H1 (cell line): Measurements from ENCODE around the gene BTBD10. TPM values are rescaled to one million over a fixed set of nuclear protein-coding genes. Genes with fewer than 3 reads are reported as not detected.

ENCODE experiments used
- CTCF ChIA-PET: fragments of 300-600 bp; sonication (Branson Sonifier 250); formaldehyde crosslinking; loops from one replicate; lab custom pipeline; 2021; ENCODE audit not compliant: partially characterized antibody; lab: Charles Lee
- POLR2A ChIA-PET: fragments of 300-600 bp; sonication (Branson Sonifier 250); formaldehyde crosslinking; loops from one replicate; lab custom pipeline; 2021; ENCODE audit warnings: inconsistent platforms; ENCODE audit not compliant: partially characterized antibody; lab: Charles Lee
- DNase-seq, 2 experiments: peaks; one replicate each; pipeline versions ENCODE4 v3.0.0 to v3.0.0-alpha.2; 2010 to 2022; ENCODE audit warnings: low spot score in 2 of 2, low read depth in 1 of 2, mixed read lengths in 1 of 2
- FAIRE-seq: peaks from 2 replicates; lab custom pipeline; 2011; peaks lifted over from hg19 to GRCh38; lab: Jason Lieb, UNC
- H2AFZ ChIP-seq: 2 replicates; pipeline ENCODE4 v1.8.1; 2012; ENCODE audit warnings: low read length, inconsistent platforms
- H2AK5ac ChIP-seq: 2 replicates; pipeline ENCODE4 v1.6.1; 2013; ENCODE audit warnings: low read depth, low read length
- H2BK120ac ChIP-seq: replicated peaks from 2 replicates; pipeline ENCODE3; 2013; ENCODE audit warnings: low read depth, low read length, inconsistent platforms
- H2BK12ac ChIP-seq: 2 replicates; pipeline ENCODE4 v1.6.1; 2013; ENCODE audit warnings: low read depth, low read length
- H2BK15ac ChIP-seq: 2 replicates; pipeline ENCODE4 v1.6.1; 2013; ENCODE audit warnings: low read length
- H2BK20ac ChIP-seq: 2 replicates; pipeline ENCODE4 v1.6.1; 2013; ENCODE audit warnings: low read length
- H2BK5ac ChIP-seq: 2 replicates; pipeline ENCODE4 v1.6.1; 2013; ENCODE audit warnings: low read depth, low read length
- H3K14ac ChIP-seq: 2 replicates; pipeline ENCODE4 v1.6.1; 2013; ENCODE audit warnings: inconsistent platforms; ENCODE audit not compliant: insufficient read length
- H3K18ac ChIP-seq: 2 replicates; pipeline ENCODE4 v1.6.1; 2013; ENCODE audit warnings: low read length; ENCODE audit errors: extremely low read depth
- H3K23ac ChIP-seq: 2 replicates; pipeline ENCODE4 v1.6.1; 2013; ENCODE audit warnings: inconsistent platforms; ENCODE audit not compliant: insufficient read length
- H3K23me2 ChIP-seq: 2 replicates; pipeline ENCODE4 v1.6.1; 2013; ENCODE audit warnings: low read depth, low read length
- H3K27ac ChIP-seq: 2 replicates; pipeline ENCODE4 v1.6.1; 2011; ENCODE audit warnings: low read depth, low read length, inconsistent platforms
- H3K27me3 ChIP-seq, 4 experiments: replicated peaks in 1 of 4; 1 replicate in 1 of 4; 2 replicates in 3 of 4; pipeline versions ENCODE4 v1.6.1 to v1.8.1; 2011 to 2013; ENCODE audit warnings: low read length in 3 of 4, mild to moderate bottlenecking in 3 of 4, inconsistent platforms in 2 of 4, mixed read lengths in 2 of 4, moderate library complexity in 1 of 4; ENCODE audit not compliant: control insufficient read depth in 3 of 4, insufficient read depth in 3 of 4; ENCODE audit errors: extremely low read depth in 1 of 4
- H3K36me3 ChIP-seq, 4 experiments: 2 replicates each; pipeline versions ENCODE4 v1.6.1 to v1.8.1; 2011 to 2013; ENCODE audit warnings: mild to moderate bottlenecking in 4 of 4, low read length in 3 of 4, moderate library complexity in 2 of 4, control low read depth in 1 of 4, inconsistent platforms in 1 of 4; ENCODE audit not compliant: insufficient read depth in 4 of 4, control insufficient read depth in 2 of 4
- H3K4ac ChIP-seq: replicated peaks from 2 replicates; pipeline ENCODE3; 2013; ENCODE audit warnings: low read length, low read depth, mixed read lengths, inconsistent platforms; ENCODE audit not compliant: insufficient read length
- H3K4me1 ChIP-seq, 4 experiments: replicated peaks in 1 of 4; 1 replicate in 1 of 4; 2 replicates in 3 of 4; pipeline versions ENCODE4 v1.6.1 to v1.8.1; 2011 to 2013; ENCODE audit warnings: low read length in 3 of 4, inconsistent platforms in 2 of 4, mixed read lengths in 1 of 4; ENCODE audit not compliant: insufficient read depth in 4 of 4, control insufficient read depth in 3 of 4
- H3K4me2 ChIP-seq, 2 experiments: 2 replicates each; pipeline versions ENCODE4 v1.6.1 to v1.8.1; 2011 to 2013; ENCODE audit warnings: low read depth in 2 of 2, low read length in 2 of 2, control low read depth in 1 of 2, inconsistent platforms in 1 of 2, mild to moderate bottlenecking in 1 of 2; ENCODE audit not compliant: insufficient read depth in 1 of 2
- H3K4me3 ChIP-seq, 4 experiments: fragments of 200-600, 300-600 bp in 1 of 4; sonication (generic), shearing (Covaris generic), sonication (Bioruptor Twin) in 1 of 4; 2 replicates each; pipeline versions ENCODE4 v1.5.1 to v1.8.1; 2011 to 2016; ENCODE audit warnings: low read length in 4 of 4, low read depth in 3 of 4, control low read depth in 2 of 4, inconsistent platforms in 2 of 4, mild to moderate bottlenecking in 2 of 4, mixed read lengths in 1 of 4, moderate library complexity in 1 of 4; ENCODE audit not compliant: insufficient read depth in 2 of 4; ENCODE audit errors: extremely low read depth in 1 of 4
- H3K56ac ChIP-seq: replicated peaks from 2 replicates; pipeline ENCODE3; 2013; ENCODE audit warnings: low read depth, mild to moderate bottlenecking, mixed read lengths, low read length, inconsistent platforms; ENCODE audit not compliant: insufficient read length
- H3K79me1 ChIP-seq: 2 replicates; pipeline ENCODE4 v1.6.1; 2013; ENCODE audit warnings: low read depth, low read length, control low read depth
- H3K79me2 ChIP-seq, 2 experiments: 2 replicates each; pipeline versions ENCODE4 v1.6.1 to v1.8.1; 2012 to 2013; ENCODE audit warnings: low read length in 2 of 2, mild to moderate bottlenecking in 2 of 2, inconsistent platforms in 1 of 2; ENCODE audit not compliant: insufficient read depth in 2 of 2, control insufficient read depth in 1 of 2
- H3K9ac ChIP-seq, 4 experiments: replicated peaks in 1 of 4; 1 replicate in 1 of 4; 2 replicates in 3 of 4; pipeline versions ENCODE4 v1.6.1 to v1.8.1; 2011 to 2013; ENCODE audit warnings: low read depth in 3 of 4, low read length in 3 of 4, control low read depth in 2 of 4, mild to moderate bottlenecking in 2 of 4, moderate library complexity in 2 of 4, inconsistent platforms in 1 of 4; ENCODE audit errors: extremely low read depth in 1 of 4
- H3K9me3 ChIP-seq, 2 experiments: 2 replicates each; pipeline versions ENCODE4 v1.6.1 to v1.8.1; 2012 to 2013; ENCODE audit warnings: mild to moderate bottlenecking in 2 of 2, moderate library complexity in 2 of 2, control low read depth in 1 of 2, inconsistent platforms in 1 of 2, low read depth in 1 of 2, low read length in 1 of 2, mixed read lengths in 1 of 2; ENCODE audit not compliant: insufficient read depth in 2 of 2
- H4K20me1 ChIP-seq, 2 experiments: replicated peaks in 1 of 2; 2 replicates each; pipeline versions ENCODE3 to v1.8.1; 2011 to 2013; ENCODE audit warnings: inconsistent platforms in 2 of 2, low read length in 2 of 2, mild to moderate bottlenecking in 1 of 2; ENCODE audit not compliant: insufficient read depth in 2 of 2, control insufficient read depth in 1 of 2
- H4K5ac ChIP-seq: 2 replicates; pipeline ENCODE4 v1.6.1; 2013; ENCODE audit warnings: low read length, low read depth, mixed read lengths, inconsistent platforms; ENCODE audit not compliant: insufficient read length
- H4K8ac ChIP-seq: 2 replicates; pipeline ENCODE4 v1.8.0; 2013; ENCODE audit warnings: mild to moderate bottlenecking, moderate library complexity, low read length, inconsistent platforms; ENCODE audit not compliant: insufficient read depth; ENCODE audit errors: extremely low read depth
- H4K91ac ChIP-seq: replicated peaks from 2 replicates; pipeline ENCODE3; 2013; ENCODE audit warnings: low read length, mixed read lengths, inconsistent platforms; ENCODE audit not compliant: insufficient read length
- ASH2L ChIP-seq: fragments of 200-600, 300-600 bp; sonication (generic); IDR thresholded peaks from one replicate; pipeline ENCODE4 v1.7.1; 2017; ENCODE audit warnings: low read length
- EZH2 ChIP-seq: fragments of 200-600 bp; sonication (generic); IDR thresholded peaks from 2 replicates; pipeline ENCODE4 v1.7.1; 2012; ENCODE audit warnings: low read depth, mild to moderate bottlenecking, moderate library complexity, low read length, inconsistent platforms; ENCODE audit not compliant: severe bottlenecking
- GTF2F1 ChIP-seq: IDR thresholded peaks from 2 replicates; pipeline ENCODE4 v1.6.1; 2012; ENCODE audit warnings: low read depth, low read length, improper control_type of control experiment, borderline replicate concordance
- NRF1 ChIP-seq: IDR thresholded peaks from 2 replicates; pipeline ENCODE4 v1.6.1; 2011; ENCODE audit warnings: mild to moderate bottlenecking, low read depth, low read length, improper control_type of control experiment
- POU5F1 ChIP-seq: IDR thresholded peaks from 2 replicates; pipeline ENCODE4 v1.6.1; 2011; ENCODE audit warnings: low read depth, mild to moderate bottlenecking, low read length, moderate library complexity
- RXRA ChIP-seq: IDR thresholded peaks from 2 replicates; pipeline ENCODE4 v1.6.1; 2011; ENCODE audit warnings: low read depth, mild to moderate bottlenecking, low read length, moderate library complexity; ENCODE audit not compliant: insufficient read depth
- SP2 ChIP-seq: IDR thresholded peaks from 2 replicates; pipeline ENCODE4 v1.6.1; 2012; ENCODE audit warnings: mild to moderate bottlenecking, low read length, inconsistent platforms
- SUZ12 ChIP-seq: fragments of 200-600 bp; sonication (generic); IDR thresholded peaks from 2 replicates; pipeline ENCODE4 v1.6.1; 2012; ENCODE audit warnings: mild to moderate bottlenecking, inconsistent platforms, low read length, moderate library complexity, mixed read lengths
- TAF1 ChIP-seq: IDR thresholded peaks from 2 replicates; pipeline ENCODE4 v1.6.1; 2011; ENCODE audit warnings: mild to moderate bottlenecking, low read depth, low read length
- WGBS, 2 experiments: shearing (Covaris generic) in 1 of 2; methylation state at CpG; one replicate each; pipeline versions ENCODE4 v1.1.6 to v1.1.7; 2013 to 2015; ENCODE audit warnings: low lambda C conversion rate in 2 of 2, mixed read lengths in 2 of 2, inconsistent platforms in 1 of 2, low coverage in 1 of 2, missing lambda C conversion rate in 1 of 2; ENCODE audit not compliant: insufficient replicate concordance in 2 of 2, insufficient coverage in 1 of 2, insufficient read length in 1 of 2; ENCODE audit errors: extremely low coverage in 1 of 2, missing lambda C conversion rate in 1 of 2; 5-methylcytosine and 5-hydroxymethylcytosine counted together
- polyA plus RNA-seq, 7 experiments: library from polyadenylated mRNA; depleted of rRNA in 3 of 7; stranded (reverse) in 5 of 7; unstranded in 2 of 7; fragments of >200 nt in 5 of 7; fragments of 200-250 nt in 2 of 7; gene quantifications; 1 replicate in 5 of 7; 2 replicates in 1 of 7; 4 replicates in 1 of 7; pipeline versions ENCODE4 v1.2.1 to v1.2.3, GENCODE V29; 2011 to 2013; ENCODE audit warnings: missing spikeins in 2 of 7, mixed read lengths in 2 of 7
- total RNA-seq: library from RNA; stranded (reverse); fragmentation: NEBNext Ultra II Directional; extraction: Animal tissue kit (Norgen Biotek cat#: 25700); gene quantifications from 2 replicates; pipeline ENCODE4 v1.2.1, GENCODE V29; 2021
- TF ChIP-seq, protein P1 (sequence below), 3 experiments: IDR thresholded peaks; 1 replicate in 2 of 3; 2 replicates in 1 of 3; pipeline versions ENCODE4 v1.5.1 to v1.6.1; 2011; ENCODE audit warnings: low read length in 3 of 3, mild to moderate bottlenecking in 3 of 3, inconsistent platforms in 2 of 3, low read depth in 1 of 3, moderate library complexity in 1 of 3; ENCODE audit not compliant: insufficient read depth in 1 of 3; ENCODE audit errors: control extremely low read depth in 1 of 3
- TF ChIP-seq, protein P2 (sequence below): IDR thresholded peaks from 2 replicates; pipeline ENCODE4 v1.6.1; 2011; ENCODE audit warnings: low read depth, mild to moderate bottlenecking, low read length; ENCODE audit not compliant: insufficient read depth

BTBD10 gene
- total and polyA plus RNA-seq, 2 of the 8 experiments (the other 6 are each of a cell fraction or from before 2014, with no cell fraction given), result 13.8 to 22.2 TPM

DNA sequence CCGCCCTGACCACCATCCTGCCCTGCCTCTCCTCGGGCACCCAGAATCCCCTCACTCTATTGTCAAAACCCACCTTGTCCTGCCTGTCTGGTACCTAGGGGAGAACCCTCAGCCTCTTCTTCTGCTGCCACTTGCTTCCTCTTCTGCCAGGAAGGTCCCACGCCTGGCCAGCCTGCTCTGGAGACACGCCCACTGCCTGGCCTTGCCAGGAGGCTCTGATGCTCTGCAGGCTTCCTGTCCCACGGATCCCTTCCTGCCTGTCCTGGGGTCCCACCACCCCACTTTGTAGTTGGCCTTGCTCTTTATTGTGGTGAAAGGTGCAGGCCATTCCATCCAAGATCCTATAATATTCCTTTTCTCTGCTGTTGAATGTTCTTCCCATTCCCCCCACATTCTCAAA lies 122.0 kb downstream of the BTBD10 start:
- Histone ChIP-seq H2AK5ac (no peak overlapping the region), H4K8ac (no peak overlapping the region), H3K56ac (no peak overlapping the region), H3K79me1 (no peaks in the 10 kb centered on the region; the same call in 1 of the 2 replicates), H3K23ac (no peak overlapping the region), H2BK5ac (no peak overlapping the region), H2AFZ (no peak overlapping the region), H3K4me1 (peaks cover 0 to 2% (median 0%) of the 10 kb centered on the region in 4 experiments; a peak in 2 of 7 replicates), H4K91ac (no peak overlapping the region), H3K4ac (no peak overlapping the region), H2BK120ac (no peak overlapping the region), H3K4me2 (no peak overlapping the region), H3K27ac (no peak overlapping the region), H3K23me2 (no peaks in the 10 kb centered on the region), H4K5ac (no peak overlapping the region), H4K20me1 (peaks cover 0 to 2% of the 10 kb centered on the region in 2 experiments), H3K18ac (no peak overlapping the region), H2BK12ac (no peak overlapping the region), H3K27me3 (no peaks in the 10 kb centered on the region), H3K9me3 (peaks cover 0 to 4% of the 10 kb centered on the region in 2 experiments; a peak in 1 of 4 replicates), H3K9ac (no peak overlapping the region), H3K14ac (no peak overlapping the region), H3K36me3 (no peaks in the 10 kb centered on the region), H2BK20ac (no peak overlapping the region), H3K4me3 (no peak overlapping the region), H3K79me2 (no peaks in the 10 kb centered on the region; a peak in 1 of 4 replicates), H2BK15ac (no peak overlapping the region)
- 65% methylated on average over 5 of the region's 5 CpGs; no CpG with 5 or more reads in 1 of the 2 experiments for WGBS, 2 experiments
- POLR2A ChIA-PET, result no interaction called here
- no peak for DNase-seq
- CTCF ChIA-PET, result interaction anchor here (0.9 to 6.2 kb wide), 3 partner anchors 130 to 194 kb away, joined by 3 to 98 read pairs (median 3); no protein-coding TSS in a partner anchor
- no peak for FAIRE-seq
- TF ChIP-seq TAF1, result no peak
- TF ChIP-seq, protein P1, sequence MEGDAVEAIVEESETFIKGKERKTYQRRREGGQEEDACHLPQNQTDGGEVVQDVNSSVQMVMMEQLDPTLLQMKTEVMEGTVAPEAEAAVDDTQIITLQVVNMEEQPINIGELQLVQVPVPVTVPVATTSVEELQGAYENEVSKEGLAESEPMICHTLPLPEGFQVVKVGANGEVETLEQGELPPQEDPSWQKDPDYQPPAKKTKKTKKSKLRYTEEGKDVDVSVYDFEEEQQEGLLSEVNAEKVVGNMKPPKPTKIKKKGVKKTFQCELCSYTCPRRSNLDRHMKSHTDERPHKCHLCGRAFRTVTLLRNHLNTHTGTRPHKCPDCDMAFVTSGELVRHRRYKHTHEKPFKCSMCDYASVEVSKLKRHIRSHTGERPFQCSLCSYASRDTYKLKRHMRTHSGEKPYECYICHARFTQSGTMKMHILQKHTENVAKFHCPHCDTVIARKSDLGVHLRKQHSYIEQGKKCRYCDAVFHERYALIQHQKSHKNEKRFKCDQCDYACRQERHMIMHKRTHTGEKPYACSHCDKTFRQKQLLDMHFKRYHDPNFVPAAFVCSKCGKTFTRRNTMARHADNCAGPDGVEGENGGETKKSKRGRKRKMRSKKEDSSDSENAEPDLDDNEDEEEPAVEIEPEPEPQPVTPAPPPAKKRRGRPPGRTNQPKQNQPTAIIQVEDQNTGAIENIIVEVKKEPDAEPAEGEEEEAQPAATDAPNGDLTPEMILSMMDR (IDR thresholded peaks at IDR 0.05; ENCODE audit: control extremely low read depth in 1 of 3, insufficient read depth in 1 of 3, low read depth in 1 of 3, low read length in 3 of 3), result no peak
- no peak for TF ChIP-seq POU5F1
- no peak for TF ChIP-seq SP2
- TF ChIP-seq NRF1, result no peak
- TF ChIP-seq ASH2L, result no peak
- TF ChIP-seq, protein P2, sequence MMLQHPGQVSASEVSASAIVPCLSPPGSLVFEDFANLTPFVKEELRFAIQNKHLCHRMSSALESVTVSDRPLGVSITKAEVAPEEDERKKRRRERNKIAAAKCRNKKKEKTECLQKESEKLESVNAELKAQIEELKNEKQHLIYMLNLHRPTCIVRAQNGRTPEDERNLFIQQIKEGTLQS, result no peak
- TF ChIP-seq SUZ12, result no peak
- TF ChIP-seq RXRA, result no peak
- TF ChIP-seq EZH2, result no peak
- TF ChIP-seq GTF2F1, result no peak
